Nucleus accumbens (tissue), 56 donors: ENCODE data around the gene NPAS1.

Experiments used
- DNase-seq, 56 donors: peaks; one replicate each; lab custom pipeline; 2025; lab: John Stamatoyannopoulos, UW

The NPAS1 gene

GRCh38 chr19:47012617-47013016, 7.0 kb upstream of the NPAS1 start:
- no peak for DNase-seq

- DNase-seq: peak in 52 of 56 donors; percentile 14 to 86 (median 64)
Measured at GRCh38 chr19:47013041-47013517, 6.6 kb upstream of the NPAS1 start.

GRCh38 chr19:47018923-47019322, 714 bp upstream of the NPAS1 start:
- no peak for DNase-seq

GRCh38 chr19:47020132-47020805, 632 bp downstream of the NPAS1 start:
- DNase-seq: no peak

GRCh38 chr19:47020992-47021496, 1.4 kb downstream of the NPAS1 start:
- DNase-seq: peak in 1 of 56 donors; percentile 20

- DNase-seq: no peak
Measured at GRCh38 chr19:47021536-47022139, 2.0 kb downstream of the NPAS1 start.

- DNase-seq: no peak
Measured at GRCh38 chr19:47022140-47022536, 2.5 kb downstream of the NPAS1 start.

GRCh38 chr19:47022541-47023447, 3.2 kb downstream of the NPAS1 start:
- DNase-seq: no peak

- no peak for DNase-seq
Measured at GRCh38 chr19:47023448-47023794, 3.8 kb downstream of the NPAS1 start.

- no peak for DNase-seq
Measured at GRCh38 chr19:47024502-47024901, 4.9 kb downstream of the NPAS1 start.

- no peak for DNase-seq
Measured at GRCh38 chr19:47026156-47026555, 6.5 kb downstream of the NPAS1 start.

GRCh38 chr19:47026889-47027288, 7.3 kb downstream of the NPAS1 start:
- no peak for DNase-seq

- no peak for DNase-seq
Measured at GRCh38 chr19:47027586-47028088, 8.0 kb downstream of the NPAS1 start.

- no peak for DNase-seq
Measured at GRCh38 chr19:47028195-47028601, 8.6 kb downstream of the NPAS1 start.

GRCh38 chr19:47032171-47032811, 12.7 kb downstream of the NPAS1 start:
- DNase-seq: peak in 32 of 56 donors; percentile 1 to 61 (median 14)

- peak in 54 of 56 donors; percentile 9 to 92 (median 77) for DNase-seq
Measured at GRCh38 chr19:47035127-47036096, 15.8 kb downstream of the NPAS1 start.

GRCh38 chr19:47036097-47036651, 16.5 kb downstream of the NPAS1 start:
- peak in 8 of 56 donors; percentile 7 to 62 (median 36) for DNase-seq

GRCh38 chr19:47037766-47038165, 18.1 kb downstream of the NPAS1 start:
- no peak for DNase-seq
